HEK293 (cell line): ENCODE results near the gene MRPL4.

ENCODE experiments used
- BCL11B ChIP-seq: fragments of 450-650 bp; formaldehyde crosslinking; IDR thresholded peaks from 2 replicates; pipeline ENCODE4 v1.5.1; 2016; ENCODE audit warnings: low read depth, missing biosample characterization, missing genetic modification characterization
- FEZF1 ChIP-seq: fragments of 450-650 bp; formaldehyde crosslinking; IDR thresholded peaks from 2 replicates; pipeline ENCODE4 v1.5.1; 2016; ENCODE audit warnings: missing biosample characterization, missing genetic modification characterization
- GLIS1 ChIP-seq: fragments of 450-650 bp; formaldehyde crosslinking; IDR thresholded peaks from 2 replicates; pipeline ENCODE4 v1.5.1; 2016; ENCODE audit warnings: missing biosample characterization, missing genetic modification characterization
- HOXD13 ChIP-seq: sonication (generic); formaldehyde crosslinking; IDR thresholded peaks from 2 replicates; pipeline ENCODE4 v1.8.0; 2022; ENCODE audit warnings: missing genetic modification reagents, borderline replicate concordance
- MEIS1 ChIP-seq: sonication (generic); formaldehyde crosslinking; IDR thresholded peaks from 2 replicates; pipeline ENCODE4 v1.8.1; 2022; ENCODE audit warnings: missing genetic modification reagents, mild to moderate bottlenecking, borderline replicate concordance
- MYNN ChIP-seq: fragments of 450-650 bp; formaldehyde crosslinking; IDR thresholded peaks from 2 replicates; pipeline ENCODE4 v1.5.1; 2016; ENCODE audit warnings: missing biosample characterization, missing genetic modification characterization, borderline replicate concordance
- MZF1 ChIP-seq: fragments of 450-650 bp; formaldehyde crosslinking; IDR thresholded peaks from 2 replicates; pipeline ENCODE4 v1.5.1; 2017; ENCODE audit warnings: missing biosample characterization, missing genetic modification characterization, borderline replicate concordance
- OVOL3 ChIP-seq: fragments of 450-650 bp; formaldehyde crosslinking; IDR thresholded peaks from 2 replicates; pipeline ENCODE4 v1.5.1; 2016; ENCODE audit warnings: missing biosample characterization, missing genetic modification characterization
- PRDM6 ChIP-seq: fragments of 450-650 bp; formaldehyde crosslinking; IDR thresholded peaks from 2 replicates; pipeline ENCODE4 v1.5.1; 2017; ENCODE audit warnings: missing biosample characterization, missing genetic modification characterization
- REPIN1 ChIP-seq: fragments of 450-650 bp; formaldehyde crosslinking; IDR thresholded peaks from 2 replicates; pipeline ENCODE4 v1.5.1; 2017; ENCODE audit warnings: missing biosample characterization, missing genetic modification characterization, low read depth
- ZBTB48 ChIP-seq: fragments of 450-650 bp; formaldehyde crosslinking; IDR thresholded peaks from 2 replicates; pipeline ENCODE4 v1.5.1; 2016; ENCODE audit warnings: missing biosample characterization, missing genetic modification characterization
- ZFHX2 ChIP-seq: fragments of 450-650 bp; formaldehyde crosslinking; conservative IDR thresholded peaks from 2 replicates; pipeline ENCODE4 v1.5.1; 2016; ENCODE audit warnings: missing biosample characterization, missing genetic modification characterization
- ZFP37 ChIP-seq: fragments of 450-650 bp; formaldehyde crosslinking; IDR thresholded peaks from 2 replicates; pipeline ENCODE4 v1.5.1; 2016; ENCODE audit warnings: missing biosample characterization, missing genetic modification characterization
- ZIC2 ChIP-seq: fragments of 450-650 bp; formaldehyde crosslinking; IDR thresholded peaks from 2 replicates; pipeline ENCODE4 v1.5.1; 2016; ENCODE audit warnings: missing biosample characterization, missing genetic modification characterization
- ZNF214 ChIP-seq: fragments of 450-650 bp; formaldehyde crosslinking; IDR thresholded peaks from 2 replicates; pipeline ENCODE4 v1.5.1; 2017; ENCODE audit warnings: missing biosample characterization, mild to moderate bottlenecking, missing genetic modification characterization, borderline replicate concordance
- ZNF266 ChIP-seq: fragments of 450-650 bp; formaldehyde crosslinking; IDR thresholded peaks from 2 replicates; pipeline ENCODE4 v1.5.1; 2016; ENCODE audit warnings: missing biosample characterization, missing genetic modification characterization, low read depth
- ZNF280C ChIP-seq: fragments of 450-650 bp; formaldehyde crosslinking; IDR thresholded peaks from 2 replicates; pipeline ENCODE4 v1.5.1; 2016; ENCODE audit warnings: missing biosample characterization, missing genetic modification characterization
- ZNF292 ChIP-seq: fragments of 450-650 bp; formaldehyde crosslinking; IDR thresholded peaks from 2 replicates; pipeline ENCODE4 v1.5.1; 2016; ENCODE audit warnings: low read depth, missing biosample characterization, missing genetic modification characterization, borderline replicate concordance
- ZNF311 ChIP-seq: fragments of 450-650 bp; formaldehyde crosslinking; IDR thresholded peaks from 2 replicates; pipeline ENCODE4 v1.5.1; 2017; ENCODE audit warnings: missing biosample characterization, missing genetic modification characterization, borderline replicate concordance
- ZNF341 ChIP-seq: fragments of 450-650 bp; formaldehyde crosslinking; IDR thresholded peaks from 2 replicates; pipeline ENCODE4; 2016; ENCODE audit warnings: low read depth, missing biosample characterization, missing genetic modification characterization
- ZNF398 ChIP-seq: fragments of 450-650 bp; formaldehyde crosslinking; IDR thresholded peaks from 2 replicates; pipeline ENCODE4 v1.5.1; 2017; ENCODE audit warnings: missing biosample characterization, missing genetic modification characterization
- ZNF488 ChIP-seq: fragments of 450-650 bp; formaldehyde crosslinking; IDR thresholded peaks from 2 replicates; pipeline ENCODE4 v1.5.1; 2016; ENCODE audit warnings: missing biosample characterization, missing genetic modification characterization
- ZNF513 ChIP-seq: fragments of 450-650 bp; IDR thresholded peaks from 2 replicates; pipeline ENCODE4 v1.5.1; 2018; ENCODE audit warnings: missing biosample characterization, missing genetic modification characterization
- ZNF514 ChIP-seq: fragments of 450-650 bp; formaldehyde crosslinking; IDR thresholded peaks from 2 replicates; pipeline ENCODE4 v1.5.1; 2016; ENCODE audit warnings: missing biosample characterization, missing genetic modification characterization
- ZNF600 ChIP-seq: fragments of 450-650 bp; formaldehyde crosslinking; IDR thresholded peaks from 2 replicates; pipeline ENCODE4 v1.5.1; 2016; ENCODE audit warnings: missing biosample characterization, missing genetic modification characterization
- ZNF624 ChIP-seq: fragments of 450-650 bp; formaldehyde crosslinking; IDR thresholded peaks from 2 replicates; pipeline ENCODE4 v1.5.1; 2017; ENCODE audit warnings: missing biosample characterization, missing genetic modification characterization
- ZNF660 ChIP-seq: fragments of 450-650 bp; IDR thresholded peaks from 2 replicates; pipeline ENCODE4 v1.5.1; 2018; ENCODE audit warnings: missing biosample characterization, mild to moderate bottlenecking, missing genetic modification characterization
- ZNF670 ChIP-seq: fragments of 450-650 bp; formaldehyde crosslinking; IDR thresholded peaks from 2 replicates; pipeline ENCODE4 v1.5.1; 2016; ENCODE audit warnings: missing biosample characterization, missing genetic modification characterization, low read depth
- ZNF747 ChIP-seq: fragments of 450-650 bp; formaldehyde crosslinking; IDR thresholded peaks from 2 replicates; pipeline ENCODE4 v1.5.1; 2016; ENCODE audit warnings: missing biosample characterization, missing genetic modification characterization
- ZNF768 ChIP-seq: fragments of 450-650 bp; formaldehyde crosslinking; IDR thresholded peaks from 2 replicates; pipeline ENCODE4 v1.5.1; 2018; ENCODE audit warnings: missing biosample characterization, mild to moderate bottlenecking, missing genetic modification characterization
- ZNF785 ChIP-seq: fragments of 450-650 bp; formaldehyde crosslinking; IDR thresholded peaks from 2 replicates; pipeline ENCODE4 v1.5.1; 2016; ENCODE audit warnings: missing biosample characterization, missing genetic modification characterization
- TF ChIP-seq, protein P1 (sequence below): fragments of 450-650 bp; formaldehyde crosslinking; IDR thresholded peaks from 2 replicates; pipeline ENCODE4 v1.5.1; 2016; ENCODE audit warnings: missing biosample characterization, missing genetic modification characterization, low read depth

Gene MRPL4

GRCh38 chr19:10289167-10289835 lies 37.3 kb downstream of the MRPL4 start (continued):
- TF ChIP-seq ZNF280C (tag by site-specific recombination) (no peak), ZNF785 (no peak), MYNN (tag by site-specific recombination) (no peak), ZNF398 (no peak), ZNF768 (tag by site-specific recombination) (no peak), ZNF266 (tag by site-specific recombination) (no peak), MZF1 (tag by site-specific recombination) (no peak), ZNF214 (no peak), ZNF311 (tag by site-specific recombination) (no peak), GLIS1 (tag by site-specific recombination) (peak; percentile 81), FEZF1 (tag by site-specific recombination) (no peak), ZNF624 (tag by site-specific recombination) (no peak), ZNF341 (no peak; the same call in 1 of the 2 replicates), HOXD13 (CRISPR knock-in tag) (no peak), ZNF514 (tag by site-specific recombination) (no peak), MEIS1 (CRISPR knock-in tag) (no peak), REPIN1 (tag by site-specific recombination) (no peak), ZIC2 (peak; percentile 81), ZBTB48 (no peak), ZNF600 (tag by site-specific recombination) (no peak), PRDM6 (tag by site-specific recombination) (no peak), ZFHX2 (tag by site-specific recombination) (no peak), ZNF747 (tag by site-specific recombination) (no peak), OVOL3 (tag by site-specific recombination) (no peak), ZFP37 (tag by site-specific recombination) (no peak), ZNF488 (tag by site-specific recombination) (no peak), ZNF660 (tag by site-specific recombination) (0 out of 2 replicates have a peak, but pooled peaks have one; percentile 13), BCL11B (tag by site-specific recombination) (no peak), ZNF670 (tag by site-specific recombination) (no peak), ZNF292 (tag by site-specific recombination) (no peak), ZNF513 (tag by site-specific recombination) (no peak)
- TF ChIP-seq, protein P1, sequence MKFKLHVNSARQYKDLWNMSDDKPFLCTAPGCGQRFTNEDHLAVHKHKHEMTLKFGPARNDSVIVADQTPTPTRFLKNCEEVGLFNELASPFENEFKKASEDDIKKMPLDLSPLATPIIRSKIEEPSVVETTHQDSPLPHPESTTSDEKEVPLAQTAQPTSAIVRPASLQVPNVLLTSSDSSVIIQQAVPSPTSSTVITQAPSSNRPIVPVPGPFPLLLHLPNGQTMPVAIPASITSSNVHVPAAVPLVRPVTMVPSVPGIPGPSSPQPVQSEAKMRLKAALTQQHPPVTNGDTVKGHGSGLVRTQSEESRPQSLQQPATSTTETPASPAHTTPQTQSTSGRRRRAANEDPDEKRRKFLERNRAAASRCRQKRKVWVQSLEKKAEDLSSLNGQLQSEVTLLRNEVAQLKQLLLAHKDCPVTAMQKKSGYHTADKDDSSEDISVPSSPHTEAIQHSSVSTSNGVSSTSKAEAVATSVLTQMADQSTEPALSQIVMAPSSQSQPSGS (tag by site-specific recombination): no peak
